ENCODE data around the gene SIM2. TPM values are rescaled to one million over a fixed set of nuclear protein-coding genes. Genes with fewer than 3 reads are reported as not detected.

The SIM2 gene
- total RNA-seq, 1 donor from 2014 or later: 0.47 TPM

DNA sequence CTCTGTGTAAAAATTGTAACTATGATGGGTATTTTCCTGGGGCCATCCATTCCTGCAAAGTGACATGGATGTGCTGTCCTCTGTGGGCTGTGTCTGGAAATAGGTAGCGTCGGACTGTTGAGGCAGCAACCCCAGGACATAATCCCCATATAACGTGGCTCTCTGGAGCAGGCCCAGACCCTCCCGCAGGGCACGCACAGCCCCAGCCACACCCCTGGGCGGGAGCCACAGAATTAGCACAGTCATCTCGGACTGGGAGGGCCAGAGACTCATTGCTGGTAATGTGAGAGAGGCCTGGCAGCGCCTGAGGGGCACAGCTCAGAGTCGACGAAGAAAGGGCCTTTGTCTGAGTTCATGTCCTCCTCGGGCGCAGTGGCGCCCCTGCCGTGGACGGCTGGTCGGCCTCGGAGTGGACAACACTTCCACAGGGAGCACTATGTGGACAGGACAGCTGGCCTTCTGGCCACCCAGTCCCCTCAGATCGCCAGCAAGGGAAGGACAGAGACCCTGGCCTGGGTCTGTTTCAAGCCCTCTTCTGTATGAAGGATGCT, 20.1 kb downstream of the SIM2 start:
- H3K4me3 Mint-ChIP-seq: no peak overlapping the region
- peaks cover 38% of the 10 kb centered on the region for H3K27me3 Mint-ChIP-seq (ENCODE audit: insufficient read depth)
- H3K36me3 Mint-ChIP-seq (ENCODE audit: low read depth): no peaks in the 10 kb centered on the region
- H3K9me3 Mint-ChIP-seq: no peaks in the 10 kb centered on the region
- DNase-seq (ENCODE audit: low spot score): no peak
- intact Hi-C loops (cut with micrococcal nuclease): no loop called here
- no peak overlapping the region for H3K27ac Mint-ChIP-seq
- H3K4me1 Mint-ChIP-seq (ENCODE audit: low read depth): no peaks in the 10 kb centered on the region

DNA sequence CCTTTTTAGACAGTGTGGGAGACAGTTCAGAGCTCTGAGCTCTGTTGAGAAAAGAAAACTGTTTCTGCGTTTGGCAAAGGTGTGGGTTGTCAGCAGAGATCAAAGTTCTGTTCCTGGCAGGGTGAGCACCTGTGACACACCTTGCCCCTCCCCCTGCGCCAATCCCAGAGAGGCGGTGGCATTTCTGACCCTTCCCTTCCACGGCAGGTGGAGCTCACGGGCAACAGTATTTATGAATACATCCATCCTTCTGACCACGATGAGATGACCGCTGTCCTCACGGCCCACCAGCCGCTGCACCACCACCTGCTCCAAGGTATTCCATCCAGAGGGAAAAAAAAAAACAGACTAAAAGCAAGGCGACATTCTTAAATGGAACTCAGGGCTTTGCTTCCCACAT, 20.7 kb downstream of the SIM2 start:
- Mint-ChIP-seq H3K27ac (no peak overlapping the region), H3K36me3 (ENCODE audit: low read depth) (no peaks in the 10 kb centered on the region), H3K9me3 (no peaks in the 10 kb centered on the region), H3K4me1 (ENCODE audit: low read depth) (no peaks in the 10 kb centered on the region), H3K4me3 (no peak overlapping the region), H3K27me3 (ENCODE audit: insufficient read depth) (peaks cover 33% of the 10 kb centered on the region)
- no peak for DNase-seq (ENCODE audit: low spot score)
- intact Hi-C loops (cut with micrococcal nuclease): no loop called here

GRCh38 chr21:36721817-36722216, 22.9 kb downstream of the SIM2 start:
- intact Hi-C loops (cut with micrococcal nuclease): no loop called here
- no peak for DNase-seq (ENCODE audit: low spot score)
- no peaks in the 10 kb centered on the region for H3K4me1 Mint-ChIP-seq (ENCODE audit: low read depth)
- no peak overlapping the region for H3K4me3 Mint-ChIP-seq
- no peaks in the 10 kb centered on the region for H3K9me3 Mint-ChIP-seq
- no peak overlapping the region for H3K27ac Mint-ChIP-seq
- no peaks in the 10 kb centered on the region for H3K36me3 Mint-ChIP-seq (ENCODE audit: low read depth)
- H3K27me3 Mint-ChIP-seq (ENCODE audit: insufficient read depth): peaks cover 17% of the 10 kb centered on the region

- H3K36me3 Mint-ChIP-seq (ENCODE audit: low read depth): no peaks in the 10 kb centered on the region
- H3K27me3 Mint-ChIP-seq (ENCODE audit: insufficient read depth): peaks cover 13% of the 10 kb centered on the region
- H3K27ac Mint-ChIP-seq: no peak overlapping the region
- H3K4me1 Mint-ChIP-seq (ENCODE audit: low read depth): no peaks in the 10 kb centered on the region
- no peak for DNase-seq (ENCODE audit: low spot score)
- intact Hi-C loops (cut with micrococcal nuclease): no loop called here
- no peaks in the 10 kb centered on the region for H3K9me3 Mint-ChIP-seq
- no peak overlapping the region for H3K4me3 Mint-ChIP-seq
Observed at GRCh38 chr21:36722370-36723368, 23.8 kb downstream of the SIM2 start.

DNA sequence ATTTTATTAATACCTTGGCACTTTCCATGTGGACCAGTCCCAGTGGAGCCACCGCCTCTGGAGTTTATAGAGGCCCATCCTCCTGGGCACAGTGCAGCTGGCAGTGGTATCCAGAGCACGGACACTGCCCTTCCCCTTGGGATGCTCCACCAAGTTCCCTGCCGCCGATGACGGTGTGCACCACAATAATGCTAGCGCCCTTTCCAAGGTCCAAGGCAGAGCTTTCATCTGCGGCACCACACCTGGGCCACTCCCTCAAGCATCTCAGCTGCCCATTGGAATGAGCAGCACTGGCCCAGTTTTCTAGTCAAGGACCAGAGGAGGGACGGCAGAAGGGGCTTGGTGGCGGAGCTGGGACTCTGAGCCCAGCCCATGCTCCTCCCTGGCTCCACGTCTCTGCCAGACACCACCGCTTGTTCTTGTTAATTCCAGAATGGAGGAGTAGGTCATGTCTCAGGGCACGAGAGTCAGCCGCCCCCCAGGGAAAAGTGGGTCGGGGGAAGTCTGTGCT, 24.5 kb downstream of the SIM2 start:
- no peaks in the 10 kb centered on the region for H3K9me3 Mint-ChIP-seq
- no peak overlapping the region for H3K4me3 Mint-ChIP-seq
- H3K27ac Mint-ChIP-seq: no peak overlapping the region
- H3K27me3 Mint-ChIP-seq (ENCODE audit: insufficient read depth): peaks cover 12% of the 10 kb centered on the region
- no peaks in the 10 kb centered on the region for H3K36me3 Mint-ChIP-seq (ENCODE audit: low read depth)
- intact Hi-C loops (cut with micrococcal nuclease): no loop called here
- no peak for DNase-seq (ENCODE audit: low spot score)
- H3K4me1 Mint-ChIP-seq (ENCODE audit: low read depth): no peaks in the 10 kb centered on the region

GRCh38 chr21:36724660-36725059, 25.7 kb downstream of the SIM2 start:
- DNase-seq (ENCODE audit: low spot score): no peak
- H3K36me3 Mint-ChIP-seq (ENCODE audit: low read depth): no peaks in the 10 kb centered on the region
- intact Hi-C loops (cut with micrococcal nuclease): no loop called here
- no peaks in the 10 kb centered on the region for H3K9me3 Mint-ChIP-seq
- H3K4me3 Mint-ChIP-seq: no peak overlapping the region
- H3K27me3 Mint-ChIP-seq (ENCODE audit: insufficient read depth): peaks cover 10% of the 10 kb centered on the region
- H3K4me1 Mint-ChIP-seq (ENCODE audit: low read depth): no peaks in the 10 kb centered on the region
- H3K27ac Mint-ChIP-seq: no peak overlapping the region

GRCh38 chr21:36725793-36726386, 27.0 kb downstream of the SIM2 start:
- H3K27me3 Mint-ChIP-seq (ENCODE audit: insufficient read depth): peaks cover 12% of the 10 kb centered on the region
- no peaks in the 10 kb centered on the region for H3K36me3 Mint-ChIP-seq (ENCODE audit: low read depth)
- DNase-seq (ENCODE audit: low spot score): no peak
- H3K4me3 Mint-ChIP-seq: no peak overlapping the region
- H3K4me1 Mint-ChIP-seq (ENCODE audit: low read depth): no peaks in the 10 kb centered on the region
- no peak overlapping the region for H3K27ac Mint-ChIP-seq
- intact Hi-C loops (cut with micrococcal nuclease): no loop called here
- no peaks in the 10 kb centered on the region for H3K9me3 Mint-ChIP-seq

DNA sequence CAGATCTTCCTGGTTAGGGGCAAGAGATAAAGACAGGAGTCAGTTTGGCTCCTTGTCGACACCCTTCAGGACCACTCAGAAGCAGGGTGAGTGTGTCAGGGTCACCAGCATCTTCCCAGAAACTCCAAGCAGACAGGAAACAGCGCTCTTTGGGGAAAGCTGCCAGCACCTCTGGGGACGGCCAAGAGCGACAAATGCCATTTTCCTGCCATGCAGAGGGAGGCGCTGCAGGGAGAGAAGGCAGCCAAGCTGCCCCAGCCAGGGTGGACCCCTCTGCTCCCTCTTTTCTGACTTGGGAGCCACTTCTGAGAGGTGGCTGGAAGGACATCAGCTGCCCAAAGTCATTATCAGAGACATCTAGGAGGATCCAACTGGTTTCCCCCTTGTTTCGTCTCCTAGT, 29.0 kb downstream of the SIM2 start:
- H3K27me3 Mint-ChIP-seq (ENCODE audit: insufficient read depth): peaks cover 7% of the 10 kb centered on the region
- H3K9me3 Mint-ChIP-seq: no peaks in the 10 kb centered on the region
- no peak overlapping the region for H3K4me3 Mint-ChIP-seq
- H3K4me1 Mint-ChIP-seq (ENCODE audit: low read depth): no peaks in the 10 kb centered on the region
- no peak overlapping the region for H3K27ac Mint-ChIP-seq
- DNase-seq (ENCODE audit: low spot score): no peak
- H3K36me3 Mint-ChIP-seq (ENCODE audit: low read depth): no peaks in the 10 kb centered on the region
- intact Hi-C loops (cut with micrococcal nuclease): no loop called here

DNA sequence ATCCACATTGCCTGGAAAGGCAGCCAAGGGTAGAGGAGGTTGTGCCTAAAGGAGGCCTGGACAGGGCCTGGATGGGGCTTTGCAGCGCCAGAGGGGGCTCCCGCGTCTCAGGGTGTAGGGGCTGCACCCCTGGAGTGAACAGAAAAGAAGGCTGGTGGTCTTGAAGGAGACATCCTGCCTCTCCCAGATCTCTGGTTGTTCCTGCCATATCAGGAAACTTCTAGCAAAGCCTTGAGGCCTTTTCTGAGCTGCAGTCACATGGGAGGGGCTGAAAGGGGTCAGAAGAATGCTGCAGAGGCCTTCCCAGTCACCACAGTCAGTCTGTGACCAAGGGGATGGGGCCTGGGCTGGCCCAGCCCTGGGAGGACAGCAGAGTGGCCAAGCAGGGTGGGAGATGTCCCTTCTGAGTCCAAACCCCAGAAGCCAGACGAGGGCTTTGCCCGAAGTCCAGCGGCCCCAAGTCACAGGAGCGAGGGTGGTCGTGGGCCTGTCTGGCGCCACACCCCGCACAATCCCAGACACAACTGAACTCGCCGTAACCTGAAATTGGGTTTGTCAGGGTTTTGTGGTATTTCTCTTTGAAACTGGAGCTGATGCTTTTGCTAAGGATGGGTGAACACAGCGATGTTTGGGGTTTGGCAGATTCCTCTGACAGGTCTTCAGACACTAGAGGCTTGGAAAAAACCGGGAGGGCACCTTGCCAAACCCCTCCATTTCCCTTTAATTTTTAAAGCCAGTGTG, 29.6 kb downstream of the SIM2 start:
- no peaks in the 10 kb centered on the region for H3K9me3 Mint-ChIP-seq
- H3K36me3 Mint-ChIP-seq (ENCODE audit: low read depth): no peaks in the 10 kb centered on the region
- H3K27me3 Mint-ChIP-seq (ENCODE audit: insufficient read depth): peaks cover 7% of the 10 kb centered on the region
- H3K4me3 Mint-ChIP-seq: no peak overlapping the region
- H3K27ac Mint-ChIP-seq: no peak overlapping the region
- intact Hi-C loops (cut with micrococcal nuclease): no loop called here
- DNase-seq (ENCODE audit: low spot score): no peak
- no peaks in the 10 kb centered on the region for H3K4me1 Mint-ChIP-seq (ENCODE audit: low read depth)

- DNase-seq (ENCODE audit: low spot score): no peak
- Mint-ChIP-seq H3K27me3 (ENCODE audit: insufficient read depth) (peaks cover 7% of the 10 kb centered on the region), H3K4me3 (no peak overlapping the region), H3K36me3 (ENCODE audit: low read depth) (no peaks in the 10 kb centered on the region), H3K27ac (no peak overlapping the region), H3K9me3 (no peaks in the 10 kb centered on the region), H3K4me1 (ENCODE audit: low read depth) (no peaks in the 10 kb centered on the region)
- intact Hi-C loops (cut with micrococcal nuclease): no loop called here
Observed at GRCh38 chr21:36729310-36729970, 30.5 kb downstream of the SIM2 start.

GRCh38 chr21:36730291-36731281, 31.7 kb downstream of the SIM2 start:
- DNase-seq (ENCODE audit: low spot score): no peak
- Mint-ChIP-seq H3K4me1 (ENCODE audit: low read depth) (no peaks in the 10 kb centered on the region), H3K27ac (no peak overlapping the region), H3K4me3 (no peak overlapping the region), H3K27me3 (ENCODE audit: insufficient read depth) (peaks cover 7% of the 10 kb centered on the region), H3K9me3 (no peaks in the 10 kb centered on the region), H3K36me3 (ENCODE audit: low read depth) (no peaks in the 10 kb centered on the region)
- intact Hi-C loops (cut with micrococcal nuclease): no loop called here
